K562 (cell line): ENCODE measurements around the gene TMEM184C. TPM values are rescaled to one million over a fixed set of nuclear protein-coding genes. Genes with fewer than 3 reads are reported as not detected.

Experiments
- ATAC-seq: fragments of 200-7000 bp; cut with Tn5 transposase; 3 replicates; pipeline ENCODE4 v1.9.1; 2020; ENCODE audit warnings: moderate library complexity
- BruUV-seq: library from RNA; stranded (reverse); fragments of 400-500 nt; replicated peaks from 2 replicates; lab custom pipeline; 2021; lab: Mats Ljungman, UMichigan
- CTCF ChIA-PET: fragments of 300-600 bp; formaldehyde crosslinking; extraction: SDS; loops from one replicate; lab custom pipeline; 2021; ENCODE audit warnings: low intra/inter-chr PET ratio; lab: Yijun Ruan, JAX
- POLR2A ChIA-PET: fragments of 300-600, 350-650 bp; sonication (Branson Sonifier 250); formaldehyde crosslinking; extraction: SDS; loops from one replicate; lab custom pipeline; 2021; ENCODE audit warnings: antibody characterized with exemption, inconsistent platforms; lab: Yijun Ruan, JAX
- DNase-seq, 4 experiments: peaks; one replicate each; pipeline versions ENCODE4 v3.0.0 to v3.0.0-alpha.2; 2011 to 2018; ENCODE audit warnings: low spot score in 3 of 4, mixed read lengths in 3 of 4; ENCODE audit errors: extremely low read depth in 1 of 4
- FAIRE-seq: peaks from 2 replicates; lab custom pipeline; 2011; peaks lifted over from hg19 to GRCh38; lab: Jason Lieb, UNC
- H2AFZ ChIP-seq: 2 replicates; pipeline ENCODE4 v1.6.0; 2011; ENCODE audit warnings: low read depth, low read length, control low read depth, inconsistent platforms
- H3K27ac ChIP-seq: fragments of 200-600 bp; 3 replicates; pipeline ENCODE4 v1.8.0; 2011; ENCODE audit warnings: low read depth, mild to moderate bottlenecking, control low read depth, inconsistent platforms, low read length, moderate library complexity, mixed read lengths; ENCODE audit errors: extremely low read depth
- H3K27me3 ChIP-seq, 2 experiments: fragments of 300-600 bp in 1 of 2; 2 replicates in 1 of 2; 3 replicates in 1 of 2; pipeline versions ENCODE4 v1.6.0 to v1.8.0; 2011; ENCODE audit warnings: inconsistent platforms in 2 of 2, low read length in 2 of 2, mild to moderate bottlenecking in 1 of 2, mixed read lengths in 1 of 2, moderate library complexity in 1 of 2; ENCODE audit not compliant: control insufficient read depth in 2 of 2, insufficient read depth in 2 of 2
- H3K36me3 ChIP-seq: fragments of 300-600 bp; 3 replicates; pipeline ENCODE4 v1.8.0; 2011; ENCODE audit warnings: mild to moderate bottlenecking, low read length, inconsistent platforms; ENCODE audit not compliant: control insufficient read depth, insufficient read depth
- H3K4me1 ChIP-seq, 2 experiments: fragments of 200-600 bp in 1 of 2; replicated peaks in 1 of 2; 2 replicates in 1 of 2; 3 replicates in 1 of 2; pipeline versions ENCODE4 v1.5.1 to v1.8.0; 2011; ENCODE audit warnings: inconsistent platforms in 2 of 2, low read length in 2 of 2, mild to moderate bottlenecking in 1 of 2, mixed read lengths in 1 of 2, moderate library complexity in 1 of 2; ENCODE audit not compliant: control insufficient read depth in 2 of 2, insufficient read depth in 2 of 2
- H3K4me2 ChIP-seq: 2 replicates; pipeline ENCODE4 v1.6.1; 2011; ENCODE audit warnings: low read length, control low read depth, inconsistent platforms, mixed read lengths; ENCODE audit not compliant: insufficient read depth
- H3K4me3 ChIP-seq: fragments of 200-600 bp; sonication (generic), shearing (Covaris generic); 2 replicates; pipeline ENCODE4 v1.5.1; 2016; ENCODE audit warnings: control low read depth, inconsistent platforms
- H3K79me2 ChIP-seq: fragments of 200-600 bp; 3 replicates; pipeline ENCODE4 v1.8.0; 2011; ENCODE audit warnings: low read length, inconsistent platforms; ENCODE audit not compliant: control insufficient read depth, insufficient read depth
- H3K9ac ChIP-seq, 2 experiments: 2 replicates each; pipeline versions ENCODE4 v1.6.0 to v1.6.1; 2011; ENCODE audit warnings: low read depth in 2 of 2, low read length in 2 of 2, control low read depth in 1 of 2, inconsistent platforms in 1 of 2, mild to moderate bottlenecking in 1 of 2, mixed read lengths in 1 of 2; ENCODE audit not compliant: insufficient read depth in 1 of 2
- H3K9me1 ChIP-seq: one replicate; pipeline ENCODE4 v1.6.0; 2011; ENCODE audit warnings: inconsistent platforms, mild to moderate bottlenecking, low read length, moderate library complexity; ENCODE audit not compliant: control insufficient read depth, insufficient read depth
- H3K9me3 ChIP-seq: replicated peaks from 2 replicates; pipeline ENCODE4 v1.5.1; 2011; ENCODE audit warnings: low read depth, low read length, inconsistent platforms; ENCODE audit not compliant: control insufficient read depth, insufficient read depth
- H4K20me1 ChIP-seq: replicated peaks from 2 replicates; pipeline ENCODE4 v1.6.1; 2011; ENCODE audit warnings: low read length, inconsistent platforms, mixed read lengths; ENCODE audit not compliant: control insufficient read depth, insufficient read depth
- BDP1 ChIP-seq: IDR thresholded peaks from 3 replicates; pipeline ENCODE4 v1.6.1; 2011; ENCODE audit not compliant: insufficient read length, insufficient read depth
- HOMEZ ChIP-seq: fragments of 250-450 bp; sonication (Bioruptor Pico); IDR thresholded peaks from 2 replicates; pipeline ENCODE4 v1.4.0; 2020; ENCODE audit warnings: mild to moderate bottlenecking, moderate library complexity
- NCOR1 ChIP-seq: fragments of 450-650 bp; IDR thresholded peaks from 2 replicates; pipeline ENCODE4 v1.6.1; 2016; ENCODE audit warnings: mild to moderate bottlenecking, moderate library complexity
- PBX2 ChIP-seq, 2 experiments: IDR thresholded peaks in 1 of 2; conservative IDR thresholded peaks in 1 of 2; 2 replicates each; pipeline ENCODE4 v1.6.1; 2016; ENCODE audit warnings: low read depth in 2 of 2, mild to moderate bottlenecking in 1 of 2, missing compliant biosample characterization in 1 of 2, missing genetic modification characterization in 1 of 2, moderate library complexity in 1 of 2
- PHF21A ChIP-seq: fragments of 450-650 bp; IDR thresholded peaks from 2 replicates; pipeline ENCODE4 v1.6.1; 2017; ENCODE audit warnings: low read depth, borderline replicate concordance
- SP2 ChIP-seq: IDR thresholded peaks from 2 replicates; pipeline ENCODE4 v1.6.1; 2011; ENCODE audit warnings: mild to moderate bottlenecking, low read depth, low read length, moderate library complexity; ENCODE audit not compliant: poor library complexity, severe bottlenecking; ENCODE audit errors: extremely low read depth
- TARDBP ChIP-seq: fragments of 450-650 bp; IDR thresholded peaks from 2 replicates; pipeline ENCODE4 v1.6.1; 2016
- ZKSCAN8 ChIP-seq: fragments of 200-800 bp; sonication (Bioruptor generic); IDR thresholded peaks from 2 replicates; pipeline ENCODE4 v1.6.1; 2016; ENCODE audit warnings: missing genetic modification characterization, missing compliant biosample characterization
- ZNF408 ChIP-seq: fragments of 250-450 bp; sonication (Bioruptor Pico); IDR thresholded peaks from 2 replicates; pipeline ENCODE4 v1.4.0; 2020; ENCODE audit warnings: low read depth, mild to moderate bottlenecking, moderate library complexity
- ZNF76 ChIP-seq: fragments of 250-450 bp; sonication (Bioruptor Pico); IDR thresholded peaks from 2 replicates; pipeline ENCODE4 v1.4.0; 2020; ENCODE audit warnings: mild to moderate bottlenecking, moderate library complexity, borderline replicate concordance
- ZNF830 ChIP-seq: fragments of 250-450 bp; sonication (Bioruptor Pico); IDR thresholded peaks from 2 replicates; pipeline ENCODE4 v1.5.0; 2021; ENCODE audit warnings: mild to moderate bottlenecking
- ZSCAN29 ChIP-seq: fragments of 450-650 bp; IDR thresholded peaks from 2 replicates; pipeline ENCODE4 v1.6.1; 2017
- ZZZ3 ChIP-seq: fragments of 450-650 bp; IDR thresholded peaks from 2 replicates; pipeline ENCODE4 v1.6.1; 2016; ENCODE audit warnings: antibody characterized with exemption, mild to moderate bottlenecking, moderate library complexity
- WGBS: fragments of 100-300 bp; shearing (Covaris generic); methylation state at CpG from one replicate; pipeline ENCODE4 v1.1.6; 2016; ENCODE audit warnings: low coverage, mixed read lengths; ENCODE audit not compliant: insufficient coverage; ENCODE audit errors: missing lambda C conversion rate; 5-methylcytosine and 5-hydroxymethylcytosine counted together
- in situ Hi-C: fragments of 300-500 bp; cut with MboI; formaldehyde crosslinking; loops from 4 replicates; pipeline ENCODE4 v1.15.0; 2018; ENCODE audit warnings: inconsistent platforms, mixed read lengths
- intact Hi-C: fragments of 100-400 bp; cut with micrococcal nuclease; formaldehyde crosslinking; loops from 2 replicates; pipeline ENCODE4 v1.14.2; 2022
- polyA plus RNA-seq, 8 experiments: library from polyadenylated mRNA; depleted of rRNA in 4 of 8; stranded (reverse) in 5 of 8; unstranded in 3 of 8; fragments of >200 nt; fragmentation: Nextera tagmentation in 2 of 8; fragmentation: Illumina TruSeq in 1 of 8; extraction: Ambion mirVana in 2 of 8; extraction: Trizol in 1 of 8; gene quantifications; 2 replicates each; pipeline versions ENCODE4 v1.2.1 to v1.2.3, GENCODE V29; 2011 to 2014; ENCODE audit warnings: inconsistent platforms in 1 of 8, missing spikeins in 1 of 8
- total RNA-seq, 7 experiments: library from RNA; depleted of rRNA in 6 of 7; stranded (reverse); fragments of >200 nt in 6 of 7; fragmentation: Illumina TruSeq in 2 of 7; extraction: Trizol in 2 of 7; gene quantifications; 2 replicates each; pipeline versions ENCODE4 v1.2.1 to v1.2.3, GENCODE V29; 2011 to 2021; ENCODE audit warnings: low replicate concordance in 1 of 7
- TF ChIP-seq, protein P1 (sequence below), 2 experiments: fragments of 200-800 bp in 1 of 2; sonication (Bioruptor generic) in 1 of 2; sonication (generic) in 1 of 2; formaldehyde crosslinking in 1 of 2; IDR thresholded peaks in 1 of 2; conservative IDR thresholded peaks in 1 of 2; 2 replicates each; pipeline versions ENCODE4 v1.5.0 to v1.6.1; 2016 to 2020; ENCODE audit warnings: missing compliant biosample characterization in 1 of 2, missing genetic modification characterization in 1 of 2, missing genetic modification reagents in 1 of 2

Gene TMEM184C
- total and polyA plus RNA-seq, 9 of the 15 experiments (the other 6 are each of a cell fraction or from before 2014, with no cell fraction given): 3.9 to 24.2 (median 18.2) TPM

GRCh38 chr4:147617841-147618691 lies 869 bp downstream of the TMEM184C start:
- peaks cover 26% of the 10 kb centered on the region; the same call in 2 of the 3 replicates for H3K36me3 ChIP-seq
- H3K79me2 ChIP-seq: peaks cover 43% of the 10 kb centered on the region
- peak; percentile 67 for FAIRE-seq

More at GRCh38 chr4:147617841-147618691, 869 bp downstream of the TMEM184C start:
- no TSS peak for BruUV-seq
- ATAC-seq: peak; percentile 34
- WGBS: 2% methylated on average over 17 of the region's 17 CpGs
- POLR2A ChIA-PET: interaction anchor here (0.9 to 1.2 kb wide), 3 partner anchors 12 to 120 kb away, joined by 3 to 5 read pairs (median 3); no protein-coding TSS in a partner anchor
- DNase-seq: no peak
- Histone ChIP-seq H3K27me3 (no peaks in the 10 kb centered on the region), H3K27ac (peak overlapping the region; percentile 82), H3K9ac (peak overlapping the region; percentile 82 to 98), H4K20me1 (0 out of 2 replicates have a peak, but pooled peaks cover 6% of the 10 kb centered on the region), H3K4me3 (peak overlapping the region; percentile 72), H3K4me1 (peaks cover 0 to 14% of the 10 kb centered on the region in 2 experiments; a peak in 2 of 5 replicates), H3K9me1 (no peaks in the 10 kb centered on the region), H2AFZ (peak overlapping the region; percentile 97), H3K9me3 (no peaks in the 10 kb centered on the region), H3K4me2 (peak overlapping the region; percentile 94)
- no peak for TF ChIP-seq BDP1
- TF ChIP-seq SP2: no peak
- no peak for TF ChIP-seq NCOR1
- TF ChIP-seq ZKSCAN8 (CRISPR knock-in tag): no peak
- TF ChIP-seq PBX2 (CRISPR knock-in tag; IDR thresholded peaks at IDR 0.05; ENCODE audit: low read depth): no peak
- TF ChIP-seq PBX2 (tag; conservative IDR thresholded peaks at IDR 0.05; ENCODE audit: low read depth): no peak
- no peak for TF ChIP-seq ZNF76 (CRISPR knock-in tag)
- TF ChIP-seq, protein P1, sequence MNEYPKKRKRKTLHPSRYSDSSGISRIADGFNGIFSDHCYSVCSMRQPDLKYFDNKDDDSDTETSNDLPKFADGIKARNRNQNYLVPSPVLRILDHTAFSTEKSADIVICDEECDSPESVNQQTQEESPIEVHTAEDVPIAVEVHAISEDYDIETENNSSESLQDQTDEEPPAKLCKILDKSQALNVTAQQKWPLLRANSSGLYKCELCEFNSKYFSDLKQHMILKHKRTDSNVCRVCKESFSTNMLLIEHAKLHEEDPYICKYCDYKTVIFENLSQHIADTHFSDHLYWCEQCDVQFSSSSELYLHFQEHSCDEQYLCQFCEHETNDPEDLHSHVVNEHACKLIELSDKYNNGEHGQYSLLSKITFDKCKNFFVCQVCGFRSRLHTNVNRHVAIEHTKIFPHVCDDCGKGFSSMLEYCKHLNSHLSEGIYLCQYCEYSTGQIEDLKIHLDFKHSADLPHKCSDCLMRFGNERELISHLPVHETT (CRISPR knock-in tag; conservative IDR thresholded peaks at IDR 0.05 in 1 of 2, IDR thresholded peaks at IDR 0.05 in 1 of 2): no peak
- no peak for TF ChIP-seq ZNF408
- TF ChIP-seq HOMEZ (CRISPR knock-in tag): no peak
- no peak for TF ChIP-seq ZNF830
- TF ChIP-seq ZSCAN29: no peak
- no peak for TF ChIP-seq TARDBP
- TF ChIP-seq ZZZ3: no peak; the same call in 1 of the 2 replicates
- no peak for TF ChIP-seq PHF21A
- in situ Hi-C loops (no loop called here), intact Hi-C loops (loop anchor here (10.0 kb wide), 1 partner anchor 1093 kb away; the partner anchor contains the start of gene SLC10A7)
- CTCF ChIA-PET: no interaction called here
